ENCODE measurements around the gene UBR3.
"Not testable (repeated sequence)": the region's sequence is repeated elsewhere in the genome, so short reads cannot be mapped to it uniquely, and the experiment has no call there.

Gene UBR3

DNA sequence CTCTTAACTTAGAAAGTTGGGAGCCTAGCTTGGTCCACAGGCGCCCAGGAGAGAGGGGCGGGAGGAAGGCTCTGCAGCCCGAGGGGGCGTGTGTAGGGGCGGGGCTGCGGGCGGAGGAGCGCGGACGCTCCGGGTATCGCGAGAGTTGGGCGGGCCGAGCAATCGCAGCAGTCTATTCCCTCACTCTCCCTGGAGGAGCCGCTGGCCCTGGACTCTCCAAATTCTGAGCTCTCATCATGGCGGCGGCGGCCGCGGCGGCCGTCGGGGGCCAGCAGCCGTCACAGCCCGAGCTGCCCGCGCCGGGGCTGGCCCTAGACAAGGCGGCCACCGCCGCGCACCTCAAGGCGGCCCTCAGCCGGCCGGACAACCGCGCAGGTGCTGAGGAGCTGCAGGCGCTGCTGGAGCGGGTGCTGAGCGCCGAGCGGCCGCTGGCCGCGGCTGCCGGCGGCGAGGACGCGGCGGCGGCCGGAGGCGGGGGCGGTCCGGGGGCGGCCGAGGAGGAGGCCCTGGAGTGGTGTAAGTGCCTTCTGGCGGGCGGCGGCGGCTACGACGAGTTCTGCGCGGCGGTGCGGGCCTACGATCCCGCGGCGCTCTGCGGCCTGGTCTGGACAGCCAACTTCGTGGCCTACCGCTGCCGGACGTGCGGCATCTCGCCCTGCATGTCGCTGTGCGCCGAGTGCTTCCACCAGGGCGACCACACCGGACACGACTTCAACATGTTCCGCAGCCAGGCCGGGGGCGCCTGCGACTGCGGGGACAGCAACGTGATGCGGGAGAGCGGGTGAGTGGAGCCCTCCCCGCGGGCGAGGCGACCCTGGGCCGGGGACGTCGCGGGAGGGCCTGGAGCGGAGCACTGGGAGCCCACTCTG, at the start of gene UBR3:
TSS of gene UBR3 (plus strand) at position 183 of the 869 bp plus-strand sequence. CDS start at position 237, 54 bp downstream.
- DNase-seq (ENCODE audit: low spot score): peak; percentile 89

- no peak for DNase-seq (ENCODE audit: low spot score)
These were observed 48.8 kb upstream of the UBR3 start for GRCh38 chr2:169778446-169778845.

GRCh38 chr2:169781249-169782013, 45.8 kb upstream of the UBR3 start:
- DNase-seq (ENCODE audit: low spot score): no peak

- no peak for DNase-seq (ENCODE audit: low spot score)
These were observed 44.7 kb upstream of the UBR3 start for GRCh38 chr2:169782513-169782912.

DNA sequence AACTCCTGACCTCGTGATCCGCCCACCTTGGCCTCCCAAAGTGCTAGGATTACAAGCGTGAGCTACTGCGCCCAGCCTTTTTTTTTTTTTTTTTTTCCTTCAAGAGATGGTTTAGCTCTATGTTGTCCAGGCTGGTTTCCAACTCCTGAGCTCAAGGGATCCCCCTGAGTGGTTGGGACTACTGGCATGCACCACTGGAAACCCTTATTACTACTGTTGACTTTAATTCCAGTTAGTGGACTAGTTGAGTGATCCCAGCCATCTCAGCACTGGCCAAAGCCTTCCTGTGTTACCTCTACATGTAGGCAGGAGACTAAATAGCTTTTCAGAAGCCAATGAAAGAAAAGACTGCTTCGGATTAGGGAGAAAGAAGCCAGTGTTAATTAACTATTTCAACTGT, 36.7 kb upstream of the UBR3 start:
- no peak for DNase-seq (ENCODE audit: low spot score)

GRCh38 chr2:169795181-169795580, 32.1 kb upstream of the UBR3 start:
- no peak for DNase-seq (ENCODE audit: low spot score)

- no peak for DNase-seq (ENCODE audit: low spot score)
These were observed 30.8 kb upstream of the UBR3 start for GRCh38 chr2:169796441-169796840.

DNA sequence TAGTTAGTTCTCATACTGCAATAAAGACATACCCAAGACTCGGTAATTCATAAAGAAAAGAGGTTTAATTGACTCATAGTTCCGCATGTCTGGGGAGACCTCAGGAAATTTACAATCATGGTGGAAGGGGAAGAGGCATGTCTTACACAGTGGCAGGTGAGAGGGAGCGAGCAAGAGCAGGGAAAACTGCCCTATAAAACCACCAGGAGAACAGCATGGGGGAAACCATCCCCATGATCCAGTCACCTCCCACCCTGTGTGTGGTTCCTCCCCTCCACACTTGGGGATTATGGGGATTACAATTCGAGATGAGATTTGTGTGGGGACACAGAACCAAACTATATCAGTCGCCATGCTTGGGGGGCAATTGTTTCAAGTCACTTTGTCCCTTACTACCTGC, 29.7 kb upstream of the UBR3 start:
- DNase-seq (ENCODE audit: low spot score): no peak

DNA sequence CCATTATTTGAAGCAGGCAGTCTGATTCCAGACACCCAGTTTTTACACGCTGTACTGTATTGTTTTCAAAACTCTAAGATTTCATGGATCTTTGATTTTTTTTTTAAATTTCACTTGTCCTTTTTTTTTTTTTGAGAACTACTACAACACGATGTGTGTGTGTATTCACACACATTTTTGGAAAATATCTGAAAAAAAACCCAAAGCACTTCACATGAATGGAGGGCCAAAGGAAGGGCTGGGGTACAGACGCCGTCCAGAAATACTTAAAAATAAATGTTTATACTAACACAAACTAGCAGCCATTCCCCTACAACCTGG, 28.9 kb upstream of the UBR3 start:
- no peak for DNase-seq (ENCODE audit: low spot score)

- peak; percentile 96 for DNase-seq (ENCODE audit: low spot score)
These were observed 28.3 kb upstream of the UBR3 start, which contains the start of gene SSB for GRCh38 chr2:169798718-169799592. Gene SSB, plus strand, starts transcription at chr2:169798871. Its CDS starts 2,090 bp downstream, at chr2:169800961.

- no peak for DNase-seq (ENCODE audit: low spot score)
These were observed 23.8 kb upstream of the UBR3 start for GRCh38 chr2:169803480-169803879.

- DNase-seq (ENCODE audit: low spot score): no peak
These were observed 20.7 kb upstream of the UBR3 start for GRCh38 chr2:169806586-169806985.

DNA sequence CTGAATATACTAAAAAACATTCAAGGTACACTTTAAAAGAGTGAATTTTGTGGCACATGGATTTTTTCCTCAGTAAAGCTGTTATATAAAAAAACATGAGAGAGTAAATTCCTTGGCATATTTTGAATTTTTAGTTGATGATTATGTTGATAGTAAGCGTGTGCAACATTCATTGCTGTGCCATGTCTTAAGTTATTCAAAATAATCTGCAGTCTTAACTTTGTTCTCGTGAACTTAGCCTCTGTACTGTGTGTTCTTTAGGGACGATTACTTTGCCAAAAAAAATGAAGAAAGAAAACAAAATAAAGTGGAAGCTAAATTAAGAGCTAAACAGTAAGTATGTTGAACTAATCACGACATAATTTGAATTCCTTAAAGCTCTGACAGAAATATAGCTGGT, 19.0 kb upstream of the UBR3 start:
- DNase-seq (ENCODE audit: low spot score): no peak

DNA sequence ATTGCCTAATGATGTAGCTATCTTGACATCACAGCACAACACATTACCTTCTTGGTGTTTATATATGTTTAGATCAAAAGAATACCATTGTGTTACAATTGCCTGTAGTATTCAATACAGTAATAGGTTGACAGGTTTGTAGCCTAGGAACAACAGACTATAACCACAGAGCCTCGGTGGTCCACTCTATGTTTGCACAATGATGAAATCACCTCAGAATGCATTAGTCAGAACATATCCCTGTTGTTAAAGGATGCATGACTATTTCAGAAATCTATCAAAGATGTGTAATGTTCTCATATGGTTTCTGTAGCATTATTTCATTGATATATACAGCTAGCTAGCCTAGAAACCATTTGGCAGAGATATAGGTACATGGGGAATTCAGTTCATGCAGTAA, 11.4 kb upstream of the UBR3 start:
- no peak for DNase-seq (ENCODE audit: low spot score)

DNA sequence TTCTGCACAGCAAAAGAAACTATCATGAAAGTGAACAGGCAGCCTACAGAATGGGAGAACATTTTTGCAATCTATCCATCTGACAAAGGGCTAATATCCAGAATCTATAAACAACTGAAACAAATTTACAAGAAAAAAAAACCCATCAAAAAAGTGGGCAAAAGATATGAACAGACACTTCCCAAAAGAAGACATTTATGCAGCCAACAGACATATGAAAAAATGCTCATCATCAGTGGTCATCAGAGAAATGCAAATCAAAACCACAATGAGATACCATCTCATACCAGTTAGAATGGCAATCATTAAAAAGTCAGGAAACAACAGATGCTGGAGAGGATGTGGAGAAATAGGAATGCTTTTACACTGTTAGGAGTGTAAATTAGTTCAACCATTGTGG, 10.3 kb upstream of the UBR3 start:
- not testable (repeated sequence) for DNase-seq (ENCODE audit: low spot score)

DNA sequence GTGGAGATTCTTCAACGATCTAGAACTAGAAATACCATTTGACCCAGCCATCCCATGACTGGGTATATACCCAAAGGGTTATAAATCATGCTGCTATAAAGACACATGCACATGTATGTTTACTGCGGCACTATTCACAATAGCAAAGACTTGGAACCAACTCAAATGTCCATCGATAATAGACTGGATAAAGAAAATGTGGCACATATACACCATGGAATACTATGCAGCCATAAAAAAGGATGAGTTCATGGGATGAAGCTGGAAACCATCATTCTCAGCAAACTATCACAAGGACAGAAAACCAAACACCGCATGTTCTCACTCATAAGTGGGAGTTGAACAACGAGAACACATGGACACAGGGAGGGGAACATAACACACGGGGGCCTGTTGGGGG, 9.9 kb upstream of the UBR3 start:
- not testable (repeated sequence) for DNase-seq (ENCODE audit: low spot score)

- no peak for DNase-seq (ENCODE audit: low spot score)
These were observed 9.0 kb upstream of the UBR3 start for GRCh38 chr2:169818241-169818640.

DNA sequence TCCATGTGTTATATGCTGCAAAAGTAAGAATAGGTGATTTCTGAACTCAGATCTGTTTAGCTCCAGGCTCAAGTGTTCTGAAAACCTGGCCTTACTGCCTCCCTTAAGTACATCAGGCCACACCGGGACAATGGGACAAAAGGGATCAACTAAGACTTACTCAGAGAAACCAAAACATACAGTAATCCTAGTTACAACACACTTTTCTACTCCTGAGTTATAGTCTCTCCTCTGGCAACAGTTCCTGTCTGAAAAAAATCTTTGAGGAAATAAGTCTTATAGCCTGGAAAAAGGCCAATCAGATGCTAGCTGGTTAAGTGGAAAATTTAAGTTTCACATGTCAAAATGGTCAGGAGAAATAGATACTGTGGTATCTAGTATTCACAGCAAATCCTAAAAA, 8.1 kb upstream of the UBR3 start:
- no peak for DNase-seq (ENCODE audit: low spot score)

DNA sequence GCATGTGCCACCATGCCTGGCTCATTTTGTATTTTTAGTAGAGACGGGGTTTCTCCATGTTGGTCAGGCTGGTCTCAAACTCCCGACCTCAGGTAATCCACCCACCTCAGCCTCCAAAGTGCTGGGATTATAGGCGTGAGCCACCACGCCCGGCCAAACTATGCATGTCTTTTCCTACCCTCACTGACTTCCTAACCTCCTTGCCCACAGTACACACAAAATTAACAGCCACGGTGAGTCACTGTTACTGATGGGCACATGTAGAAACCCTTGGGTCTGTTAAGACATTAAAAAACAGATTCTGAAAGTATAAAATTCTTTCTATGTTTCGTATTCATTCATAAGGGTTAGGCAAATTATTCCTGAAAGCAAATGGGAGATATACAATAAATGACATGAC, 7.2 kb upstream of the UBR3 start:
- DNase-seq (ENCODE audit: low spot score): not testable (repeated sequence)

- DNase-seq (ENCODE audit: low spot score): no peak
These were observed 5.2 kb upstream of the UBR3 start for GRCh38 chr2:169822036-169822435.

- no peak for DNase-seq (ENCODE audit: low spot score)
These were observed 4.4 kb upstream of the UBR3 start for GRCh38 chr2:169822785-169823392.

GRCh38 chr2:169823996-169824372, 3.3 kb upstream of the UBR3 start:
- no peak for DNase-seq (ENCODE audit: low spot score)

Measured in CD4-positive, alpha-beta T cell treated with Interleukin-2 at 100 ng/mL for 4 hours (primary cell).